ENCODE measurements around the gene NDUFAF8.

DNA sequence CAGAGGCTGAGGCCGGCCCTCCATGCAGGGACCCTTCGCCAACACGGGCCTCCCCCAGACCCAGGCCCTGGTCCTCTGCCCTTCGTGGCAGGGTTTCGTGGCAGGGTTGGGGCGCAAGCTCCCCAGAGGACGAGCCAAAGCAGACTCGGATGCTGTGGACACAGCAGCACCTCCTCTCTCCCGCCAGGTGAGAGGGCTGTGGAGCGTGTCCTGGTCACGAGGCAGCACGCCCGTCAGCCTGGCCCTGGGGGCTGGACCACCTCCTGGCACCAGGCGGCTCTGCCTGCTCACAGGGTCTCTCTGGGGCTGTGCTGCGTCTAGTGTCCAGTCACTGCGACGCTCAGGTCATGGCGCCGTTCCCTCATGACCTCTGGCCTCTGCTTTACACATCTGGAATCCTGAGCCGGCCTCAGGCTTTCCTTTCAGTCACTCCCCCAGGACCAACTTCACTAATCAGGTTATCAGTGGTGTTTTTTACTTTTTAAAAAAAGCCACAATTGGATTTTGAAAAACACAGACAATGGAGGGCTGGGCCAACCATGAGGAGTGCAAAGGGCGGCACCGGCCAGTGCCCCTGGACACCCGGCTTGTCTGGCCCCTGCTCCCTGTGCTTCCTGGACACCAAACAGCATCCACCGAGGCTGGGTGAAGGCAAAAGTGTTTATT lies 5.4 kb downstream of the NDUFAF8 start:
- TF ChIP-seq, protein P1, sequence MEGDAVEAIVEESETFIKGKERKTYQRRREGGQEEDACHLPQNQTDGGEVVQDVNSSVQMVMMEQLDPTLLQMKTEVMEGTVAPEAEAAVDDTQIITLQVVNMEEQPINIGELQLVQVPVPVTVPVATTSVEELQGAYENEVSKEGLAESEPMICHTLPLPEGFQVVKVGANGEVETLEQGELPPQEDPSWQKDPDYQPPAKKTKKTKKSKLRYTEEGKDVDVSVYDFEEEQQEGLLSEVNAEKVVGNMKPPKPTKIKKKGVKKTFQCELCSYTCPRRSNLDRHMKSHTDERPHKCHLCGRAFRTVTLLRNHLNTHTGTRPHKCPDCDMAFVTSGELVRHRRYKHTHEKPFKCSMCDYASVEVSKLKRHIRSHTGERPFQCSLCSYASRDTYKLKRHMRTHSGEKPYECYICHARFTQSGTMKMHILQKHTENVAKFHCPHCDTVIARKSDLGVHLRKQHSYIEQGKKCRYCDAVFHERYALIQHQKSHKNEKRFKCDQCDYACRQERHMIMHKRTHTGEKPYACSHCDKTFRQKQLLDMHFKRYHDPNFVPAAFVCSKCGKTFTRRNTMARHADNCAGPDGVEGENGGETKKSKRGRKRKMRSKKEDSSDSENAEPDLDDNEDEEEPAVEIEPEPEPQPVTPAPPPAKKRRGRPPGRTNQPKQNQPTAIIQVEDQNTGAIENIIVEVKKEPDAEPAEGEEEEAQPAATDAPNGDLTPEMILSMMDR (IDR thresholded peaks at IDR 0.05) = no peak
- TF ChIP-seq POLR2A (IDR thresholded peaks at IDR 0.05) = no peak
